Mucosa of rectum (tissue), 2 donors: ENCODE results near the gene ARID1B.
"Not testable (repeated sequence)": the region's sequence is repeated elsewhere in the genome, so short reads cannot be mapped to it uniquely, and the experiment has no call there.

Experiments
- H3K27ac ChIP-seq, 2 donors: one replicate each; pipeline ENCODE4 v1.7.0; 2013; ENCODE audit warnings: inconsistent platforms in 2 of 2, low read depth in 2 of 2, low read length in 2 of 2
- H3K27me3 ChIP-seq, 2 donors: one replicate each; pipeline ENCODE4 v1.7.0; 2013; ENCODE audit warnings: low read length in 2 of 2; ENCODE audit not compliant: control insufficient read depth in 2 of 2, insufficient read depth in 2 of 2
- H3K36me3 ChIP-seq, 2 donors: one replicate each; pipeline ENCODE4 v1.7.0; 2013; ENCODE audit warnings: low read length in 2 of 2; ENCODE audit not compliant: control insufficient read depth in 2 of 2, insufficient read depth in 2 of 2
- H3K4me1 ChIP-seq, 2 donors: one replicate each; pipeline ENCODE4 v1.7.0; 2013; ENCODE audit warnings: low read length in 2 of 2, mild to moderate bottlenecking in 1 of 2; ENCODE audit not compliant: control insufficient read depth in 2 of 2, insufficient read depth in 2 of 2
- H3K4me3 ChIP-seq, 2 donors: one replicate each; pipeline ENCODE4 v1.7.0; 2013; ENCODE audit warnings: low read length in 2 of 2
- H3K9ac ChIP-seq, 2 donors: one replicate each; pipeline ENCODE4 v1.7.0; 2013; ENCODE audit warnings: low read length in 2 of 2, low read depth in 1 of 2, mild to moderate bottlenecking in 1 of 2
- H3K9me3 ChIP-seq, 2 donors: one replicate each; pipeline ENCODE4 v1.7.0; 2013; ENCODE audit warnings: low read length in 2 of 2; ENCODE audit not compliant: control insufficient read depth in 2 of 2
- donor health status: healthy.
- donor health status: Normal muscosa, but diverticular disease.

The ARID1B gene

DNA sequence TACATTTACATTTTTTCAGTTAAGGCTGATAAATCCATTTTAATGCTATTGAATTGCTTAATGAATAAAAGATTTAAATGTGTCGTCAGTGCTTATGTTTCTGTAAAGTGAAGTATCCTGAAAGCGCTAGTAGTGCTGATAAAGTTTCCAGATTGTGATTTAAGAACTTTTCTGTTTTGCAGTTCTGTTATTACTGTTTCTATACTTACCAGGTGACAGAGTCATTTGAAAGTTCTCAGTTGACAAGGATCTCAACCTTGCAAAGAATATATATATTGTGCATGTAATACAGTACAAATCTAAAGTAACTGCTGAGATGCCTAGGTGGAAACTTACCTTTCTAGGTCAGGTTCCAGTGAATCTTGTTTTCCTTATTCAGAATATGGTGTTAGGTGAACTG lies 201.8 kb downstream of the ARID1B start:
- no peaks in the 10 kb centered on the region for H3K36me3 ChIP-seq
- H3K27me3 ChIP-seq: no peaks in the 10 kb centered on the region
- H3K9me3 ChIP-seq: no peaks in the 10 kb centered on the region
- no peak overlapping the region for H3K9ac ChIP-seq
- H3K27ac ChIP-seq: no peak overlapping the region
- peaks cover 1 to 13% of the 10 kb centered on the region in 2 donors for H3K4me1 ChIP-seq
- H3K4me3 ChIP-seq: no peak overlapping the region

DNA sequence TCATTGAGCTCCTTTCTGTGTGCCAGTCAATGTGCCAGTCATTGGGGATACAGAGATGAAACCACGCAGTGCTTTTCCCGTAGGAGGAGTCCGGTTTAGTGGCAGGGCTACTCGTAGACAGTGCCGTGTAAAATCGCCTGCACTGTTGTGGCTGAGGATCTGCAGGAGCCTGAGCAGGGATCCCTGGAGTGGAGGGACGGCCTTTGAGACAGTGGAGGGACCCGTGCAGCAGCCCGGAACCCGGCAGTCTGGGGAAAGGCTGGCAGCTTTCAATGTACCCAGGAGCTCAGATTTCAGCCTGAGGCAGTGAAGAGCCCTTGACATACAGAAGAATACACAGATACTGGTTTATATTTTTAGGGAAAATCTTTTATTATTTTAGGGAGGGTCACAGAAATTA lies 203.3 kb downstream of the ARID1B start:
- no peak overlapping the region for H3K27ac ChIP-seq
- H3K36me3 ChIP-seq: no peaks in the 10 kb centered on the region
- no peaks in the 10 kb centered on the region for H3K9me3 ChIP-seq
- no peaks in the 10 kb centered on the region for H3K27me3 ChIP-seq
- H3K4me1 ChIP-seq: peaks cover 8 to 26% of the 10 kb centered on the region in 2 donors
- H3K4me3 ChIP-seq: no peak overlapping the region
- H3K9ac ChIP-seq: no peak overlapping the region

DNA sequence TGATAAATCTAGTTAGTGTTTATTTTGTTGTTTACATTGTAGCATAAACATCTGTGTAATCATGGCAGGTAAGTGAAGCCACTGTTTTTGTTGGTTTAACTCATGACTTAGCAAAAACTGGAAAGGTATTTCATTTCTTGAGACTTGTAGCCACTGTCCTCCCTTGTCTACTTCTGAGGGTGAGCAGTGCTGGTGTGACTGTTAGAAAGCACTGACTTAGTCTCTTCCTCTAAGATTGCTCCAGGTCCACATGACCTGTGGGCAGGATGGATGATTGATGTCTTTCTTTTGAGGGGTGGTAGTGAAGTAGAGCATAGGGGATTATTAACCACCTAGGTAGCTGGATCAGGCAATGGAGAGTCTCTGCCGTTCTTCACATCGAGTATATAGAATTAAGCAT lies 203.8 kb downstream of the ARID1B start:
- no peak overlapping the region for H3K4me3 ChIP-seq
- H3K27ac ChIP-seq: no peak overlapping the region
- H3K9ac ChIP-seq: no peak overlapping the region
- H3K27me3 ChIP-seq: no peaks in the 10 kb centered on the region
- peaks cover 8 to 29% of the 10 kb centered on the region in 2 donors for H3K4me1 ChIP-seq
- H3K9me3 ChIP-seq: no peaks in the 10 kb centered on the region
- no peaks in the 10 kb centered on the region for H3K36me3 ChIP-seq

DNA sequence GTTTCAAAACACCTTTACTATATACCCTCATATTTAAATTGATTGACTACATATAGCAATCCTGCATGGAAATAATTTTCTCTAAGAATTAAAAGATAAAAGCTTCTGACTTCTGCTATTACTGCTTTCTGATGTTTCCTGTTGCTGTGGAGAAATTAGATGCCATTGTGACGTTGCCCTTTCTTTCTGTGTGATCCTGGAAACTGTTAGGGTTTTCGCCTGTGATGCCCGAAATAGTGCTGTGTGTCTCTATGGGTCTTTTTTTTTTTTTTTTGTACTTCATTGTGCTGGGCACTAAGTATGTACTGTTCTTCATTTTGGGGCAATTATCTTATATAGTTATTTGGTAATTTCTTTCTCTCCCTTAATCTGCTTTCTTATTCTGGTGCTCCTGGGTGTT lies 205.0 kb downstream of the ARID1B start:
- H3K4me1 ChIP-seq: peaks cover 8 to 34% of the 10 kb centered on the region in 2 donors

DNA sequence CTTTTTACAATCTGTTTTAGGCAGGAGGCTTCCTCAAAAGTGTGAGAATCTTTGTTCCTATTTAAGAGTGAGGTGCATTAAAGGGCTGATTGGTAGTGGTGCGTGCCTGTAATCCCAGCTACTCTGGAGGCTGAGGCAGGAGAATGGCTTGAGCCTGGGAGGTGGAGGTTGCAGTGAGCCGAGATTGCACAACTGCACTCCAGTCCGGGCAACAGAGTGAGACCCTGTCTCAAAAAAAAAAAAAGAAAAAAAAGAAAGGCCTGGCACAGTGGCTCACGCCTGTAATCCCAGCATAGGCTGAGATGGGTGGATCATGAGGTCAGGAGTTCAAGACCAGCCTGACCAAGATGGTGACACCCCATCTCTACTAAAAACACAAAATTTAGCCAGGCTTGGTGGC lies 205.7 kb downstream of the ARID1B start:
- H3K36me3 ChIP-seq, H3K9ac ChIP-seq, H3K27me3 ChIP-seq, H3K4me3 ChIP-seq, H3K9me3 ChIP-seq, H3K27ac ChIP-seq: not testable (repeated sequence)
- peaks cover 8 to 33% of the 10 kb centered on the region in 2 donors for H3K4me1 ChIP-seq

More for the DNA sequence above, 205.0 kb downstream of the ARID1B start:
- H3K27ac ChIP-seq: no peak overlapping the region
- H3K4me3 ChIP-seq: no peak overlapping the region
- no peaks in the 10 kb centered on the region for H3K27me3 ChIP-seq
- H3K36me3 ChIP-seq: no peaks in the 10 kb centered on the region
- no peaks in the 10 kb centered on the region for H3K9me3 ChIP-seq
- H3K9ac ChIP-seq: no peak overlapping the region

DNA sequence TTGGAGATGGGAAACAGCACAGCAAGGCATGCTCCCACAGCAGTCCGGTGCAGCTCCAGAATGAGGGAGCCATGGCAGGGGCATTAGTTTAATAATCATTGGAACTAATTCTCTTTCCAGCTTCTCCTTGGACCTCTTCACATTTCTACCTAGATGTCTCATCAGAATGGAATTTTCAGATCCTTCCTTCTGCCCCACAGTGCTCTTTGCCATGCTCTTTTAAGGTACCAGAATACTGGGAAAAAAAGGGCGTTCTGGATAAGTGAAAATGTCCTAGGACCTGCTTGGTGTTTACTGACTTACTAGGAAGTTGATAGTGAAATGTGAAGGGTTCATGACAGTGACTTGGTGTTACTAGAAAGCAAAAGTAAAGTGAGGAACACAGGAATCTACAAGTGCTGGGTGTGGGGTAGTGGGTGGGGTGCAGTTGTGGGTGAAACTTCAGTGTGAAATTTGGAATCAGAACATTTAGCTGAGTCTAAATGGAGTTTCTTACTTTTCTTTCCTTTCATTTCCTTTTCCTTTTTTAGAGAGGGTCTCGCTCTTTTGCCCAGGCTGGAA lies 207.1 kb downstream of the ARID1B start:
- Histone ChIP-seq H3K4me1 (peaks cover 15 to 36% of the 10 kb centered on the region in 2 donors), H3K9ac (no peak overlapping the region), H3K4me3 (no peak overlapping the region), H3K36me3 (no peaks in the 10 kb centered on the region), H3K9me3 (no peaks in the 10 kb centered on the region), H3K27me3 (no peaks in the 10 kb centered on the region), H3K27ac (no peak overlapping the region)

DNA sequence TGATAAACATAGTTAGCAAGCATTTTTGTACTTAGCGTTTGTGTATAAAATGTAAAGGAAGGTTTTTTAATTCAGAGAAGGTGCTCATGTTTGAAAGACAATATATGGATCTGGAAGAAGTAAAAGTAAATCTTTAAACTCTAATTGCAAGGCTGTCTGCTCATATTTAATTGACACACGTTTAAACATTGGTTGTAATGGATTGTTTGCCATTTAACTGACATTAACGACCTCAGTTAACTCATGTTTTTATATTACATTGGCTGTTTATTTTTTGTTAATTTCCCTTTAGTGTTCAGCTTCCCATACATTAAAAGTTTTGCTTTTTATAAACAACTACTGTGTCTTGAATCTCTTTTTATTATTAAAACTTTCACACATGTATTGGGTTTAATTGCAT lies 208.1 kb downstream of the ARID1B start:
- H3K9me3 ChIP-seq: no peaks in the 10 kb centered on the region
- no peak overlapping the region for H3K9ac ChIP-seq
- no peaks in the 10 kb centered on the region for H3K27me3 ChIP-seq
- H3K4me3 ChIP-seq: no peak overlapping the region
- H3K27ac ChIP-seq: no peak overlapping the region
- H3K4me1 ChIP-seq: peaks cover 15 to 36% of the 10 kb centered on the region in 2 donors
- H3K36me3 ChIP-seq: no peaks in the 10 kb centered on the region

DNA sequence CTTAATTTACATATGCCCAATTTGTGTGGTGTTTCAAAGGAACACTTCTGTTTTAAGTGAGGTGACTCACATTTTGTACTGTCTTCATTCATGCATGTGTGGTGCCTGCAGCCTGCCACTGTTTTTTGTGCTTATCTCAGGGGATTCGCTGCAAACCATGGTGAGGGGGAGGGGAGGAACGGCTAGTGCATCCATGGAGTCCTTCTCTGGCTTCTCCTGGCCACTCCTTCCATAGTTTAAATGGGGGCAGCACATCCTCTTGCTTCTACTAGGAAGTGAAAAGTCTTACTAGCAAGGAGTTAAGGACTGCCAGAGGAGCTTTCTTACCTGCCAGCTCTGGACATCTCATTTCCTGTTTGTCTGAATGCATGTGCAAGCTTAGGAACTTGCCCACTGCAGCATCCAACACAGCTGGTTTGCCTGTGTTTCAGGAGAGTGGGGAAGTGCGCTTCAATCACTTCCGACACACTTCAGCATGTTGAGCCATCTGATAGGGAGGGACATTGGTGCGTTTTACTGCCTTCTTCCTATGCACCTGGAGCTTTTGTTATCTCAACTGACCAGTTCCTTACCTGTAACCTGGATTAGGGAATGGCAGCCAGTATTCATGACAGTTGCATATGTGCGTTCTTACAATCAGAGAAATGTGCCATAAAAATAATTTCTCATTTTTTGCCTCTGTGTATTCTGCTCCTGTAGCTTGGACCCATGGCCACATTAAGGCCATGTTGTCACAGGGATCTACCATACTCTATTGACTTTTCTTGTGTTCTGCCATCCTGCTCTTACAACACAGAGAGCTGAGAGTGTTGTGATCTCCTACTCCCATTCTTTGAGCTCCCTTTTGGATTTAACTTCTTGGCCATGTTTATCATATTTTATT lies 211.3 kb downstream of the ARID1B start:
- Histone ChIP-seq H3K27ac (peak overlapping the region in 1 of 2 donors; percentile 5), H3K4me3 (no peak overlapping the region), H3K9ac (no peak overlapping the region), H3K27me3 (no peaks in the 10 kb centered on the region), H3K9me3 (no peaks in the 10 kb centered on the region), H3K36me3 (no peaks in the 10 kb centered on the region), H3K4me1 (peaks cover 23 to 41% of the 10 kb centered on the region in 2 donors)

DNA sequence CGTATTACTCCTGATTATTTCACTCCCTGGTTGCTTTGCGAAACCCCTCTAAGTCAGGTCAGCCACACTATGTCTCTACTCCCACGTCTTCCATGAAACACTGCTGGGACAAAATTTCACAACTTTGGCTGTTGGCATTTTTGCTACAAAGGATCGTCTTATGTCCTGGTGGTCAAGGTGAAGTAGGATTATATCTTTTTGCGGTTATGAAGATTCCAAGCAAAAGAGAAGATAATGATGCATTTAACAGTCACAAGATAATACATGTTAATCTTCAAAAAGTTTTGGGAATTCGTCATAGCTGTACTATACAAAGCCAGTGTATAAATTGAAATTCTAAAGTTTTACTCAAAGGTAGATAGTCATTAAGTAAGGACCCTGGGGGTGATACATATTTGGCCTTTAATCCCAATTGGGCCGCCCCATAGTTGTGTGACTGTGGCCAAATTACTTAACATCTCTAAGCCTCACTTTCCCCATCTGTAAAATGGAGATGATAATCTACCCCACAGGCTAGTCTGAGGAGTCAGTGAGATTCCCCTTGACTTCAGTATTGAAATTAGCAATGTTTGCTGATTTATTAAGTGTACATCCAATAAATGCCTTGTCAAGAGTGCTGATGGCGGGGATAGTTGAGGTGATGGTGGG lies 212.1 kb downstream of the ARID1B start:
- Histone ChIP-seq H3K9ac (no peak overlapping the region), H3K9me3 (no peaks in the 10 kb centered on the region), H3K4me3 (no peak overlapping the region), H3K36me3 (no peaks in the 10 kb centered on the region), H3K27ac (peak overlapping the region in 1 of 2 donors; percentile 18), H3K4me1 (peaks cover 19 to 39% of the 10 kb centered on the region in 2 donors), H3K27me3 (no peaks in the 10 kb centered on the region)
